ENCODE results near the gene FASTKD3. TPM values are rescaled to one million over a fixed set of nuclear protein-coding genes. Genes with fewer than 3 reads are reported as not detected.
"Not testable (repeated sequence)": the region's sequence is repeated elsewhere in the genome, so short reads cannot be mapped to it uniquely, and the experiment has no call there.

FASTKD3 gene, protein sequence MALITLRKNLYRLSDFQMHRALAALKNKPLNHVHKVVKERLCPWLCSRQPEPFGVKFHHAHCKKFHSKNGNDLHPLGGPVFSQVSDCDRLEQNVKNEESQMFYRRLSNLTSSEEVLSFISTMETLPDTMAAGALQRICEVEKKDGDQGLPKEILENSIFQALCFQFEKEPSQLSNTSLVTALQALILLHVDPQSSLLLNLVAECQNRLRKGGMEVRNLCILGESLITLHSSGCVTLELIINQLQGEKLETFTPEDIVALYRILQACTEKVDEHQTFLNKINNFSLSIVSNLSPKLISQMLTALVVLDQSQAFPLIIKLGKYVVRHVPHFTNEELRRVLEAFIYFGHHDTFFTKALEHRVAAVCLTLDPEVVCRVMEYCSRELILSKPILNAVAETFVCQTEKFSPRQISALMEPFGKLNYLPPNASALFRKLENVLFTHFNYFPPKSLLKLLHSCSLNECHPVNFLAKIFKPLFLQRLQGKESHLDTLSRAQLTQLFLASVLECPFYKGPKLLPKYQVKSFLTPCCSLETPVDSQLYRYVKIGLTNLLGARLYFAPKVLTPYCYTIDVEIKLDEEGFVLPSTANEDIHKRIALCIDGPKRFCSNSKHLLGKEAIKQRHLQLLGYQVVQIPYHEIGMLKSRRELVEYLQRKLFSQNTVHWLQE
- 10 to 100 TPM; 13.6 to 16.2 TPM for total RNA-seq

DNA sequence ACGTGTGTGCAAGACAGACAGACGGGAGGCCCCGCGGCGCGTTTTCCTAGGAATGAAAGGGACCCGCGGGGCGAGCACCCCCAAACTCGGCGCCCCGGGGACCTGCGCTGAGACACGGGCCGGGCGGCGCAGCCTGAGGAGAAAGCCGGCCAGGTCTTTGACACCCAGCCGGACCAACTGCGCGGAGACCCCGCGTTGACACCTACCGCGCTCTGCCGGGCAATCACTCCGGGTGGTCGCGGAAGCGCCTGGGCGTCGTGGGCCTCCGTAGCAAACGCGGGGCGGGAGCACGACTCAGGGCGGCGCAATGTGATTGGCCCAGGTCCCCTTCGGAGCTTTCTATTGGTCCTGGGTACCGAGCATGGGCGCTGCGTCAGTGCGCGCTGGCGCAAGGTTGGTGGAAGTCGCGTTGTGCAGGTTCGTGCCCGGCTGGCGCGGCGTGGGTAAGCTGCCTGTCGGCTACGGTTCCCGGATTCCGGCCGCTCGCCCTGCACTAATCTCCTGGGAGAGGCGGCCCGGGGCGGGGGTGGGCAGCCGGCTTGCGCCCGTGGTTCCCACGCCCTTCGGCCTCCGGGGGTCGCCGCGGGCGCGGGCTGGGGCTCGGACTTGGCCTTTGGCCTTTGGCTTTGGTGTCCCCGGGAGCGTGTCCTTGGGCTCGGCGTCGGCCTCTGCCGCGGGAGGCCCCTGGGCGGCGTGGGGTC lies at the start of gene FASTKD3, which contains the start of gene MTRR:
Gene FASTKD3, minus strand, starts transcription at position 259 of the 701 bp plus-strand sequence. CDS start 948 bp downstream, outside the sequence.
Gene MTRR, plus strand, starts transcription at position 376 of the 701 bp plus-strand sequence. CDS start 1,647 bp downstream, outside the sequence.
- H3K4me3 Mint-ChIP-seq = peak within 1 kb of the TSS; percentile 95
- peaks cover 15% of the 10 kb centered on the region for H3K36me3 Mint-ChIP-seq
- H3K27ac Mint-ChIP-seq = peak within 1 kb of the TSS; percentile 61 to 90
- H3K9me3 Mint-ChIP-seq = no peaks in the 10 kb centered on the region
- peaks cover 47 to 57% of the 10 kb centered on the region in 2 donors for H3K4me1 Mint-ChIP-seq (ENCODE audit: low read depth in 2 of 2)
- DNase-seq (ENCODE audit: low spot score) (peak; percentile 92), ATAC-seq (peak; percentile 99 to 100)
- H3K27me3 Mint-ChIP-seq = no peaks in the 10 kb centered on the region

DNA sequence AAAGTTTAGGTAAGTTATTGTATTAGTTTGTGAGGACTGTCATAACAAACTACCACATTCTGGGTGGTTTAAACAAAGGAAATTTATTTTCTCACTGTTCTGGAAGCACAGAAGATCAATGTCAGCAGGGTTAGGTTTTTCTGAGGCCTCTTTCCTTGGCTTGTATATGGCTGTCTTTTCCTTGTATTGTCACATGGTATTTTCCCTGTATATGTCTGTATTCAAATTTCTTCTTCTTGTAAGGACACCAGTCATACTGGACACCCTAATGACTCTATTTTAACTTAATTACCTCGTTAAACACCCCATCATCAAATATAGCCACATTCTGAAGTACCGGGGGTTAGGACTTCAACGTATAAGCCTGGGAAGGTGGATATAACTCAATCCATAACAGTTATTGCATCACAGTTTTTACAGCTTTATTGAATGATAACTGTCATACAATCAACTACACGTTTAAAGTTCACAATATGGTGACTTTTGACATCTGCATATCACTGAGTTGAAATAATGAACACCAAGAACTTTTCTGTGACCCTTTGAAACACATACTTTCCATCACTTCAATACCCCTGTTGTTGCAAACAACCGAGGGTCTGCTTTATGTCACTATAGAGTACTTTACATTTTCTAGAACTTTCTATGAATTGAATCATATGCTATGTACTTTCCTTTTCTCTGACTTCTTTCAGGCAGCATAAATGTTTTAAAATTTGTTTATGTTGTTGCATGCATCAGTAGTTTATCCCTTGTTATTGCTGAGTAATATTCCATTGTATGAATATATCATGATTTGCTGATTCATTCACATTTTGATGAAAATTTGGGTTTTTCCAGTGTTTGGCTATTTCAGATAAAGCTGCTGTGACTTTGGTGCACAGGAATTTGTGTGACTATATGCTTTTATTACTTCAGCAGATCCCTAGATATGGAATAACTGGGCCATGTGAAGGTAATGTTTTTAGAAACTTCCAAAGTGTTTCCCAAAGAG lies 48.6 kb upstream of the FASTKD3 start:
- Mint-ChIP-seq H3K27ac (no peak overlapping the region), H3K27me3 (no peaks in the 10 kb centered on the region), H3K9me3 (peaks cover 3% of the 10 kb centered on the region), H3K4me3 (no peak overlapping the region), H3K36me3 (peaks cover 9% of the 10 kb centered on the region), H3K4me1 (ENCODE audit: low read depth in 2 of 2) (no peaks in the 10 kb centered on the region)
- ATAC-seq = no peak
- no peak for DNase-seq (ENCODE audit: low spot score)

DNA sequence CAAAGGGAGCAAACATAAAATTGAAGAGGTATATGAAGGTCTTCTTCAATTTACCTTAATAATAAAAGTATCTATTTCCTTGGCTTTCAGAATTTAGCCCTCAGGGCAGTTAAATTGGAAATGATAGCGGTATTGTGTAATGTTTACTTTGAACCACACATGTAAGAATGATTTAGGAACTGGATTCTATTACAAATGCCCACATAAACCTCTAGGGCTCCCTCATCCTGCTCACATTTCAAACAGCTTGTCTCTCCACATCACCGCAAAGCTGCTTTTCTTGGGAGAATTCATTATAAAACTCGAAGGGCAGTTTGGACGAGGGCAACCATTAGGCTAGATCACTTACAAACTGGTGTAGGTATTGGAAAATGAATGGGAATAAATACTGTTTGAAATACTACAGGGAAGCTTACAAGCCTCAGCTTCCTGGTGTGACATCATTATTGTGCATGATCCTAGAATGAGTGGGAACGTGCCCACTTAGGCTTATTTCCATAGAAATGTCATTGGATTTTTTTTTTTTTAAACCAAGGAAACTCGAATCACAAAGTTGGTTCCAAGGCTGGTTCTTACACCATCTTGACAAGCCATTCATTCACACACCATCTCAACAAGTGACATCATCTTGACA lies 47.5 kb upstream of the FASTKD3 start:
- no peaks in the 10 kb centered on the region for H3K27me3 Mint-ChIP-seq
- no peaks in the 10 kb centered on the region for H3K4me1 Mint-ChIP-seq (ENCODE audit: low read depth in 2 of 2)
- no peak overlapping the region for H3K4me3 Mint-ChIP-seq
- peaks cover 3% of the 10 kb centered on the region for H3K9me3 Mint-ChIP-seq
- ATAC-seq = no peak
- H3K27ac Mint-ChIP-seq = no peak overlapping the region
- no peak for DNase-seq (ENCODE audit: low spot score)
- peaks cover 11% of the 10 kb centered on the region for H3K36me3 Mint-ChIP-seq

DNA sequence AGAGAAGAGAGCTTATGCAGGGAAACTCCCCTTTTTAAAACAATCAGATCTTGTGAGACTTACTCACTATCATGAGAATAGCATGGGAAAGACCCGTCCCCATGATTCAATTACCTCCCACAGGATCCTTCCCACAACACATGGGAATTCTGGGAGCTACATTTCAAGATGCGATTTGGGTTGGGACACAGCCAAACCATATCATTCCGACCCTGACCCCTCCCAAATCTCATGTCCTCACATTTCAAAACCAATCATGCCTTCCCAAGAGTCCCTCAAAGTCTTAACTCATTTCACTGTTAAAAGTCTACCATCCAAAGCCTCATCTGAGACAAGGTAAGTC lies 42.6 kb upstream of the FASTKD3 start:
- H3K27ac Mint-ChIP-seq; H3K27me3 Mint-ChIP-seq; ATAC-seq; H3K4me1 Mint-ChIP-seq (ENCODE audit: low read depth in 2 of 2); H3K4me3 Mint-ChIP-seq; DNase-seq (ENCODE audit: low spot score): not testable (repeated sequence)
- Mint-ChIP-seq H3K36me3 (peaks cover 43% of the 10 kb centered on the region), H3K9me3 (peaks cover 18% of the 10 kb centered on the region)

DNA sequence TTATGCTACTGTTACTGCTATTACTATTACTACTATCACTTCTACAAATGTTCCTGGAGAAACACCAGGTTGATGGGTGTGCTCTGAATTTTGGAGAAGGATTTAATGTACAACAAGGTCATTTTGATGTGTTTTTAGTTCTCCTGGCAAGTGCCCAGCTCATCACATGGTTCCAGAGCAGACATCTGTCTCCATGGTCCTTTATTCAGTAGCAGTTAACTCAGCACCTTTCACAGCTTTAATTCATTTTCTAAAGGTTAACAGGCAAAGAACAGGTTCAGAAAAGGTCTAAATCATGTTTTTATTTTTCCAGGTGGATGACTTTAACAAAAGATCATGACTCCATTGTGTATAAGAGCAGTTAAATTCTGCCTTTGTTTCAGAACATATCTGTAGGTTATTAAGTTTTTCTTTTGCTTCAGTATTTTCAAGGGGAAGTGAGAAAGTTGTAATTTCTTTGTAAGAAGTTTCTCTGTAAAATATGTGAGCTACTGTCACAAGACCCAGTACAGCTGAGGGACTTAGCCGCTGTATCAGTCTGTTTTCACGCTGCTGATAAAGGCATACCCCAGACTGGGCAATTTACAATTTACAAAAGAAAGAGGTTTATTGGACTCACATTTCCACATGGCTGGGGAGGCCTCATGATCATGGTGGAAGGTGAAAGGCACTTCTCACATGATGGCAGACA lies 42.1 kb upstream of the FASTKD3 start:
- H3K27me3 Mint-ChIP-seq = no peaks in the 10 kb centered on the region
- peaks cover 45% of the 10 kb centered on the region for H3K36me3 Mint-ChIP-seq
- ATAC-seq = no peak
- peaks cover 18% of the 10 kb centered on the region for H3K9me3 Mint-ChIP-seq
- H3K4me3 Mint-ChIP-seq = no peak overlapping the region
- H3K4me1 Mint-ChIP-seq (ENCODE audit: low read depth in 2 of 2) = no peaks in the 10 kb centered on the region
- DNase-seq (ENCODE audit: low spot score) = no peak
- no peak overlapping the region for H3K27ac Mint-ChIP-seq

DNA sequence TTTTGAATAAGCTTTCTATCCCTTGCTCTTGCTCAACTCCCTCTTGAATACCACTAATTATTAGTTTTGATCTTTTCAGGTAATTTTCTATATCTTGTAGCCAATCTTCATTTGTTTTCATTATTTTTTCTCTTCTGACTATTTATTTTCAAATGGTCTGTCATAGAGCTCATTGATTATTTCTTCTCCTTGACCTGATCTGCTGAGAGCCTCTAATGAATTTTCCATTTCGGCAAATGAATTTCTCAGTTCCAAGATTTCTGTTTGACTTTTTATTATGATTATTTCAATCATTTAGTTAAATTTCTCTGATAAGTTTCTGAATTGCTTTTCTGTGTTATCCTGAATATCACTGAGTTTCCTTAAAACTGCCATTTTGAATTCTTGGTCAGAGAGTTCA lies 39.5 kb upstream of the FASTKD3 start:
- H3K36me3 Mint-ChIP-seq = peaks cover 69% of the 10 kb centered on the region
- no peak overlapping the region for H3K4me3 Mint-ChIP-seq
- peaks cover 18% of the 10 kb centered on the region for H3K9me3 Mint-ChIP-seq
- DNase-seq (ENCODE audit: low spot score) (no peak), ATAC-seq (no peak)
- no peak overlapping the region for H3K27ac Mint-ChIP-seq
- H3K27me3 Mint-ChIP-seq = no peaks in the 10 kb centered on the region
- H3K4me1 Mint-ChIP-seq (ENCODE audit: low read depth in 2 of 2) = peaks cover 4 to 9% of the 10 kb centered on the region in 2 donors

DNA sequence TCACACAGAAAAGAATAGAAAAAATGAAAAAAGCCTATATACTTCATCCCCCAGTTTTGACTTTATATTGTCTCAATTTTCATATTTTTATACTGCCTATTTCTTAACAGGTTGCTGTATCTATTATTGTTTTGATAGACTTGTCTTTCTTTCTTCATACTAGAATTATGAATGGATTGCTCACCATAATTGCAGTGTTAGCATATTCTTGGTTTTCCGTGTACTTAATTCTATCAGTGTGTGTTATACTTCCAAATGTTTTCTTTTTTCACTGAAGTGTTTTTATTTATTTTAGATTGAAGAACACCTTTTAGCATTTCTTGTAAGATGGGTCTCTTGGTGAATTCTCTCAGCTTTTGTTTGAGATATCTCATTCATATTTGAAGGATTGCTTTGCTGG lies 38.8 kb upstream of the FASTKD3 start:
- no peak overlapping the region for H3K27ac Mint-ChIP-seq
- peaks cover 66% of the 10 kb centered on the region for H3K36me3 Mint-ChIP-seq
- peaks cover 16% of the 10 kb centered on the region for H3K9me3 Mint-ChIP-seq
- no peaks in the 10 kb centered on the region for H3K27me3 Mint-ChIP-seq
- H3K4me1 Mint-ChIP-seq (ENCODE audit: low read depth in 2 of 2) = peaks cover 4 to 10% of the 10 kb centered on the region in 2 donors
- H3K4me3 Mint-ChIP-seq = no peak overlapping the region
- DNase-seq (ENCODE audit: low spot score) (no peak), ATAC-seq (no peak)

DNA sequence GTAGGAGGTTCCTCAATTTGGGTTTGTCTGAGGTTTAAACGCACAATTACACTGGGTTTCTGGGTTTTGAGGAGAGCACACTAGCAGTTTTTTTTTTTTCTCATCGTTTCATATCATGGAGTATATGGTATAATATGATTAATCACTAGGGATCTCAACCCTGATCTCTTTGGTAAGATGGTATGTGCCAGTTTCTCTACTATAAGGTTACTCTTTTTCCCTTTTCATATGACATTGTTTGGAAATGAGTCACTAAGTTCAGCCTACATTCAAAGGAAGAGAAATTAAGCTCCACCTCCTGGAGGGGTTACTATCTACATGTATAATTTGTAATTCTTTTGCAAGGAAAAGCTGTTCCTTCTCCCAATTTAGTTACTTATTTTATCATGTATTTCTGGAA lies 35.3 kb upstream of the FASTKD3 start:
- H3K27ac Mint-ChIP-seq = peak overlapping the region in 1 of 2 donors; percentile 30

DNA sequence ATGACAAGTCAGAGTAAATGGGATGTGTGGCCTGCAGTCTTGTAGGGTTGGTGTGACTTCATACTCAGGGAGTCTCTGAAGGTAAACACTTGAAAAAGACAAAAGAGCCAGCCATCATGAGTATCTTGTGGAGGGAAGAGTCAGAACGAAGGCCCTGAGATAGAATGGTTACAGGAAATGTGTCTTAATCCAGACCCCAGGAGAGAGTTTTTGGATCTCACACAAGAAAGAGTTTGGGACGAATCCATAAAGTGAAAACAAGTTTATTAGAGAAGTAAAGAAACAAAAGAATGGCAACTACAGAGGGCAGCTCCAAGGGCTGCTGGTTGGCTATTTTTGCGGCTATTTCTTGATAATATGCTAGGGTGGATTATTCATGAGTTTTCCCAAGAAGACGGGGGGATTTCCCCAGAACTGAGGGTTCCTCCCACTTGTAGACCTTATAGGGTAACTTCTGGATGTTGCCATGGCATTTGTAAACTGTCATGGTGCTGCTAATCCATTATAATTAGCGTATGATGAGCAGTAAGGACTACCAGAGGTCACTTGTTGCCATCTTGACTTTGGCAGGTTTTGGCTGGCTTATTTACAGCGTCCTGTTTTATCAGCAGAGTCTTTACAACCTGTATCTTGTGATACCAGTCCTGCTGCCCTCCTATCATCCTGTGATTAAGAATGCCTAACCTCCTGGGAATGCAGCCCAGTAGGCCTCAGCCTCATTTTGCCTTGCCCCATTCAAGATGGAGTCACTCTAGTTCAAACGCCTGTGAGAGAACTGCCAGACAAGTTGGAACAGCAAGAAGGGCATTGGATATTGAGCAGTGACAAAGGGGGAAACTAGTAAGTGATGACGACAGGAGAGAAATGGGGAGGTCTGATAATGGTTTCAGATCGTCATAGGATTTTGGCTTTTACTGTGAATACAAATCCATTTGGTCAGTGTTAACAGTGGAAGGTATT lies 34.1 kb upstream of the FASTKD3 start:
- Mint-ChIP-seq H3K36me3 (peaks cover 74% of the 10 kb centered on the region), H3K27me3 (no peaks in the 10 kb centered on the region), H3K4me3 (no peak overlapping the region), H3K4me1 (ENCODE audit: low read depth in 2 of 2) (peaks cover 4 to 10% of the 10 kb centered on the region in 2 donors), H3K27ac (no peak overlapping the region), H3K9me3 (peaks cover 8% of the 10 kb centered on the region)
- no peak for ATAC-seq
- no peak for DNase-seq (ENCODE audit: low spot score)

More for the DNA sequence above, 35.3 kb upstream of the FASTKD3 start:
- DNase-seq (ENCODE audit: low spot score) (no peak), ATAC-seq (peak in 1 of 2 donors; percentile 57)
- peaks cover 4 to 10% of the 10 kb centered on the region in 2 donors for H3K4me1 Mint-ChIP-seq (ENCODE audit: low read depth in 2 of 2)
- H3K9me3 Mint-ChIP-seq = peaks cover 13% of the 10 kb centered on the region
- peaks cover 74% of the 10 kb centered on the region for H3K36me3 Mint-ChIP-seq
- H3K27me3 Mint-ChIP-seq = no peaks in the 10 kb centered on the region
- H3K4me3 Mint-ChIP-seq = no peak overlapping the region

DNA sequence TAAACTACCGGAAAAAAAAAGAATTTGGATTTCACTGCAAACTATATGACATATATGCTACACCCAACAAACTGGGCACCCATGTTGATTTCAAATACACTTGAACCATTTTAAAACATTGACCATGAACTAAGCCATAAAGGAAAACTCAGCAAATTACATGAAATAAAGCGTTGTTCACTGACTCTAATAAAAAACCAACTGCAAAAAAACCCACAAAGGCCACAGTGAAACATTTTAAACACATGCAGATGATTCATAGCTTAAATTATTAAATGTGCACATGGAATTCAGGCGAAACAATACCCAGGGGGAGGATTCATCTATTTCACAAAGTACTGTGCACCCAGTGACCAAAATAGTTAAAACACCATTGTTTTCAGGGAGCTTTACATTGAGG lies 33.4 kb upstream of the FASTKD3 start:
- Mint-ChIP-seq H3K27me3 (no peaks in the 10 kb centered on the region), H3K27ac (peak overlapping the region in 1 of 2 donors; percentile 2), H3K9me3 (peaks cover 3% of the 10 kb centered on the region), H3K36me3 (peaks cover 72% of the 10 kb centered on the region), H3K4me3 (no peak overlapping the region), H3K4me1 (ENCODE audit: low read depth in 2 of 2) (peaks cover 4 to 10% of the 10 kb centered on the region in 2 donors)
- ATAC-seq (no peak), DNase-seq (ENCODE audit: low spot score) (no peak)

DNA sequence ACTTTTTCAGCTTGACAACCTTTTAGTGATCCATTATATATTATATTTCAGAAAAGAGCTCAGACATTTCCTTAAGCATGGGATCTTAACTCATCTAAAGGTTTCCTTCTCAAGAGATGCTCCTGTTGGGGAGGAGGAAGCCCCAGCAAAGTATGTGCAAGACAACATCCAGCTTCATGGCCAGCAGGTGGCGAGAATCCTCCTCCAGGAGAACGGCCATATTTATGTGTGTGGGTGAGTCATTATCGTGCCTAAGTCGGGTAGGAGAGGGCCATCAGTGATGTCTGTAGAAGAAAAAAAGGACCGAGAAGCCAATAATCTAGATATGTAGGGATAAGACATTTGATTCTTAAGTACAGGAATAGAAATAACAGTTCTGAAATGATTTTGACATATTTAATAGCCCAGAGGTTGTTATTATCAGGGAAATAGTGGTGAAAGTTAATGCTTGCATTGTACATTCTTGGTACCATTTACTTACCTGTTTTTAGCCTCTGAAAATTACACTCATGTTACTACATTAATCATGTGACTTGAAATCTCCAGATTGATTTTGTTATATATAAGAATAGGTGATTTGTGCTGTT lies 28.3 kb upstream of the FASTKD3 start:
- ATAC-seq (no peak), DNase-seq (ENCODE audit: low spot score) (no peak)
- H3K27ac Mint-ChIP-seq = no peak overlapping the region
- no peaks in the 10 kb centered on the region for H3K9me3 Mint-ChIP-seq
- no peak overlapping the region for H3K4me3 Mint-ChIP-seq
- peaks cover 72% of the 10 kb centered on the region for H3K36me3 Mint-ChIP-seq
- peaks cover 9 to 14% of the 10 kb centered on the region in 2 donors for H3K4me1 Mint-ChIP-seq (ENCODE audit: low read depth in 2 of 2)
- H3K27me3 Mint-ChIP-seq = no peaks in the 10 kb centered on the region

Measured in natural killer cell treated with Interleukin-12 subunit alpha and Interleukin-12 subunit beta and Interleukin-15 and Interleukin-18, amount 100 ng/mL, for 72 hours (primary cell).